IMR-90 (cell line): ENCODE results near the gene CIRBP. TPM values are rescaled to one million over a fixed set of nuclear protein-coding genes. Genes with fewer than 3 reads are reported as not detected.

Source experiments
- ATAC-seq: fragments of 200-7000 bp; cut with Tn5 transposase; 2 replicates; pipeline ENCODE4 v1.9.1; 2020; ENCODE audit warnings: low read depth, mild to moderate bottlenecking, moderate library complexity
- BruUV-seq: library from RNA; stranded (reverse); fragments of 400-500 nt; replicated peaks from 2 replicates; lab custom pipeline; 2021; lab: Mats Ljungman, UMichigan
- CTCF ChIA-PET: fragments of 300-600 bp; formaldehyde crosslinking; extraction: SDS; loops from one replicate; lab custom pipeline; 2021; ENCODE audit warnings: antibody characterized with exemption; lab: Yijun Ruan, JAX
- POLR2A ChIA-PET: fragments of 300-600 bp; sonication (Branson Sonifier 250); formaldehyde crosslinking; loops from one replicate; lab custom pipeline; 2022; ENCODE audit warnings: antibody characterized with exemption; ENCODE audit not compliant: unreplicated experiment; lab: Charles Lee
- DNase-seq: peaks from one replicate; pipeline ENCODE4 v3.0.0; 2013
- H2AFZ ChIP-seq: replicated peaks from 2 replicates; pipeline ENCODE3; 2013; ENCODE audit warnings: low read length, mild to moderate bottlenecking; ENCODE audit not compliant: poor library complexity
- H2AK5ac ChIP-seq: 2 replicates; pipeline ENCODE4 v1.6.1; 2013; ENCODE audit warnings: low read depth, low read length, inconsistent platforms
- H2AK9ac ChIP-seq: replicated peaks from 2 replicates; pipeline ENCODE3; 2013; ENCODE audit warnings: mild to moderate bottlenecking, low read depth, low read length, moderate library complexity; ENCODE audit not compliant: poor library complexity
- H2BK120ac ChIP-seq: 2 replicates; pipeline ENCODE4 v1.6.1; 2013; ENCODE audit warnings: low read depth, low read length, inconsistent platforms
- H2BK15ac ChIP-seq: 3 replicates; pipeline ENCODE4 v1.6.1; 2013; ENCODE audit warnings: low read depth, low read length, inconsistent platforms
- H2BK20ac ChIP-seq: 2 replicates; pipeline ENCODE4 v1.6.1; 2013; ENCODE audit warnings: low read depth, mild to moderate bottlenecking, inconsistent platforms, low read length, moderate library complexity
- H2BK5ac ChIP-seq: 2 replicates; pipeline ENCODE4 v1.6.1; 2013; ENCODE audit warnings: mild to moderate bottlenecking, low read depth, low read length, inconsistent platforms; ENCODE audit not compliant: poor library complexity, severe bottlenecking
- H3K14ac ChIP-seq: replicated peaks from 2 replicates; pipeline ENCODE4 v1.6.1; 2013; ENCODE audit warnings: low read depth, low read length, inconsistent platforms
- H3K18ac ChIP-seq: 2 replicates; pipeline ENCODE4 v1.6.1; 2013; ENCODE audit warnings: low read depth, low read length, control low read depth
- H3K23ac ChIP-seq: 2 replicates; pipeline ENCODE4 v1.6.1; 2013; ENCODE audit warnings: low read depth, low read length, inconsistent platforms
- H3K27ac ChIP-seq: 2 replicates; pipeline ENCODE4 v1.5.1; 2013; ENCODE audit warnings: mild to moderate bottlenecking, control low read depth, low read length; ENCODE audit not compliant: insufficient read depth
- H3K27me3 ChIP-seq: 2 replicates; pipeline ENCODE4 v1.6.1; 2013; ENCODE audit warnings: low read length; ENCODE audit not compliant: control insufficient read depth, insufficient read depth
- H3K36me3 ChIP-seq: 2 replicates; pipeline ENCODE4 v1.6.1; 2013; ENCODE audit warnings: low read length, mixed read lengths; ENCODE audit not compliant: control insufficient read depth, insufficient read depth
- H3K4ac ChIP-seq: 2 replicates; pipeline ENCODE4 v1.6.1; 2013; ENCODE audit warnings: low read depth, low read length, inconsistent platforms
- H3K4me1 ChIP-seq: 2 replicates; pipeline ENCODE4 v1.6.1; 2013; ENCODE audit warnings: low read length, mixed read lengths; ENCODE audit not compliant: control insufficient read depth, insufficient read depth
- H3K4me2 ChIP-seq: 2 replicates; pipeline ENCODE4 v1.6.1; 2013; ENCODE audit warnings: low read depth, mild to moderate bottlenecking, control low read depth, low read length, moderate library complexity
- H3K4me3 ChIP-seq: 2 replicates; pipeline ENCODE4 v1.5.1; 2013; ENCODE audit warnings: low read depth, mild to moderate bottlenecking, control low read depth, low read length, moderate library complexity; ENCODE audit not compliant: insufficient read depth
- H3K56ac ChIP-seq: 2 replicates; pipeline ENCODE4 v1.6.1; 2013; ENCODE audit warnings: low read length, inconsistent platforms; ENCODE audit not compliant: insufficient read depth; ENCODE audit errors: extremely low read depth
- H3K79me1 ChIP-seq, 2 experiments: 2 replicates each; pipeline ENCODE4 v1.6.1; 2013; ENCODE audit warnings: low read length in 2 of 2, inconsistent platforms in 1 of 2, low read depth in 1 of 2
- H3K9ac ChIP-seq: 2 replicates; pipeline ENCODE4 v1.6.1; 2013; ENCODE audit warnings: low read depth, low read length, control low read depth
- H3K9me1 ChIP-seq: 2 replicates; pipeline ENCODE4 v1.6.1; 2013; ENCODE audit warnings: low read length, inconsistent platforms; ENCODE audit not compliant: insufficient read depth
- H3K9me3 ChIP-seq: 2 replicates; pipeline ENCODE4 v1.6.1; 2013; ENCODE audit warnings: low read length; ENCODE audit not compliant: control insufficient read depth, insufficient read depth
- H4K20me1 ChIP-seq: 2 replicates; pipeline ENCODE4 v1.6.1; 2013; ENCODE audit warnings: low read length, inconsistent platforms; ENCODE audit not compliant: insufficient read depth
- H4K5ac ChIP-seq: 2 replicates; pipeline ENCODE4 v1.6.1; 2013; ENCODE audit warnings: mild to moderate bottlenecking, low read depth, low read length, control low read depth
- H4K8ac ChIP-seq, 2 experiments: 2 replicates each; pipeline ENCODE4 v1.6.1; 2013; ENCODE audit warnings: low read depth in 2 of 2, low read length in 2 of 2, control low read depth in 1 of 2, inconsistent platforms in 1 of 2
- H4K91ac ChIP-seq: 2 replicates; pipeline ENCODE4 v1.6.1; 2013; ENCODE audit warnings: low read depth, low read length, inconsistent platforms; ENCODE audit not compliant: insufficient read depth
- CEBPB ChIP-seq: IDR thresholded peaks from 2 replicates; pipeline ENCODE4 v1.6.1; 2012; ENCODE audit warnings: low read depth, low read length, improper control_type of control experiment
- CHD1 ChIP-seq: IDR thresholded peaks from 2 replicates; pipeline ENCODE4 v1.6.1; 2012; ENCODE audit warnings: low read depth, low read length, improper control_type of control experiment
- FOS ChIP-seq: fragments of 150-350 bp; IDR thresholded peaks from 2 replicates; pipeline ENCODE4 v1.6.1; 2016; ENCODE audit warnings: low read depth, low read length
- MAZ ChIP-seq: IDR thresholded peaks from 2 replicates; pipeline ENCODE4 v1.6.1; 2012; ENCODE audit warnings: low read depth, mild to moderate bottlenecking, low read length, improper control_type of control experiment, moderate library complexity, borderline replicate concordance
- RAD21 ChIP-seq: IDR thresholded peaks from 2 replicates; pipeline ENCODE4 v1.6.1; 2012; ENCODE audit warnings: low read length, improper control_type of control experiment
- SMC3 ChIP-seq: fragments of 150-350 bp; IDR thresholded peaks from 2 replicates; pipeline ENCODE4 v1.6.1; 2016; ENCODE audit warnings: low read depth, mild to moderate bottlenecking, antibody characterized with exemption, low read length, moderate library complexity
- USF2 ChIP-seq: fragments of 150-350 bp; IDR thresholded peaks from 2 replicates; pipeline ENCODE4 v1.6.1; 2017; ENCODE audit warnings: mild to moderate bottlenecking, antibody characterized with exemption, low read length, low read depth
- WGBS, 2 experiments: methylation state at CpG; one replicate each; pipeline versions ENCODE4 v1.1.5 to v1.1.7; 2013; ENCODE audit warnings: missing lambda C conversion rate in 2 of 2; ENCODE audit not compliant: insufficient read length in 1 of 2; ENCODE audit errors: extremely low coverage in 2 of 2; 5-methylcytosine and 5-hydroxymethylcytosine counted together
- dilution Hi-C: fragments of 300-500 bp; cut with HindIII; formaldehyde crosslinking; loops from one replicate; pipeline ENCODE4 v1.14.3; 2018; ENCODE audit warnings: low sequenced_read_pairs; ENCODE audit not compliant: unreplicated experiment
- in situ Hi-C: fragments of 300-500 bp; cut with MboI; formaldehyde crosslinking; loops from 3 replicates; pipeline ENCODE4 v1.14.3; 2019; ENCODE audit warnings: low sequenced_read_pairs, inconsistent platforms, mixed read lengths
- intact Hi-C: fragments of 100-400 bp; cut with micrococcal nuclease; formaldehyde crosslinking; loops from 2 replicates; pipeline ENCODE4 v1.10.0; 2022
- polyA plus RNA-seq, 3 experiments: library from polyadenylated mRNA; depleted of rRNA; stranded (reverse); fragments of >200 nt; gene quantifications; 2 replicates each; pipeline ENCODE4 v1.2.3, GENCODE V29; 2012; ENCODE audit warnings: low replicate concordance in 1 of 3
- total RNA-seq: library from RNA; depleted of rRNA; stranded (reverse); fragments of >200 nt; gene quantifications from 2 replicates; pipeline ENCODE4 v1.2.3, GENCODE V29; 2012

The CIRBP gene
- total and polyA plus RNA-seq, 2 of the 4 experiments (the other 2 are of a cell fraction) = 299 to 542 TPM

GRCh38 chr19:1240925-1241324 lies 28.2 kb upstream of the CIRBP start:
- dilution Hi-C loops (no loop called here), intact Hi-C loops (loop anchor here (2.0 kb wide), 2 partner anchors 232 to 314 kb away; partner anchors contain the start of gene ARID3A), in situ Hi-C loops (no loop called here)
- TF ChIP-seq RAD21 (no peak), CEBPB (peak; percentile 37; the same call in 1 of the 2 replicates), CHD1 (no peak), FOS (no peak), SMC3 (no peak), MAZ (no peak), USF2 (no peak)
- peak overlapping the region; percentile 68 for H2AK9ac ChIP-seq
- POLR2A ChIA-PET = interaction anchor here (0.7 to 1.0 kb wide), 3 partner anchors 28 to 213 kb away, joined by 3 to 17 read pairs (median 6); no protein-coding TSS in a partner anchor
- H2AK5ac ChIP-seq = 0 out of 2 replicates have a peak overlapping the region, but pooled peaks have one; percentile 33
- H2BK120ac ChIP-seq = no peak overlapping the region
- ATAC-seq (no peak), DNase-seq (no peak)
- no peak overlapping the region for H4K5ac ChIP-seq
- H4K8ac ChIP-seq = peak overlapping the region; percentile 22 to 84; a peak in 2 of 4 replicates
- H3K4me2 ChIP-seq = no peak overlapping the region; the same call in 1 of the 2 replicates
- WGBS, 2 experiments = 64% methylated on average over 13 of the region's 15 CpGs; no CpG with 5 or more reads in 1 of the 2 experiments
- H2AFZ ChIP-seq = peak overlapping the region; percentile 95
- H2BK20ac ChIP-seq = no peak overlapping the region
- no peaks in the 10 kb centered on the region; the same call in 1 of the 2 replicates for H3K36me3 ChIP-seq
- H3K23ac ChIP-seq = 0 out of 2 replicates have a peak overlapping the region, but pooled peaks have one; percentile 5
- H3K9ac ChIP-seq = no peak overlapping the region
- no peak overlapping the region for H3K56ac ChIP-seq
- peaks cover 31% of the 10 kb centered on the region for H3K4me1 ChIP-seq
- H4K20me1 ChIP-seq = peaks cover 15% of the 10 kb centered on the region
- BruUV-seq = no TSS peak
- no peaks in the 10 kb centered on the region for H3K9me3 ChIP-seq
- CTCF ChIA-PET = interaction anchor here (0.8 kb wide), 1 partner anchor 26 kb away, joined by 3 read pairs; no protein-coding TSS in a partner anchor
- H3K27ac ChIP-seq = no peak overlapping the region
- no peaks in the 10 kb centered on the region for H3K9me1 ChIP-seq
- H3K27me3 ChIP-seq = no peaks in the 10 kb centered on the region
- no peak overlapping the region for H3K14ac ChIP-seq
- H2BK15ac ChIP-seq = no peak overlapping the region
- H3K79me1 ChIP-seq = peaks cover 8 to 45% of the 10 kb centered on the region in 2 experiments; a peak in 2 of 4 replicates
- no peak overlapping the region for H4K91ac ChIP-seq
- H2BK5ac ChIP-seq = no peak overlapping the region
- H3K18ac ChIP-seq = no peak overlapping the region
- no peak overlapping the region for H3K4ac ChIP-seq
- H3K4me3 ChIP-seq = no peak overlapping the region
